AG09309 (cell line): Measurements from ENCODE around the gene PLA2G1B.
"Not testable (repeated sequence)": the region's sequence is repeated elsewhere in the genome, so short reads cannot be mapped to it uniquely, and the experiment has no call there.

Source experiments
- DNase-seq: peaks from one replicate; pipeline ENCODE4 v3.0.0-alpha.2; 2010; ENCODE audit warnings: low read depth
- H3K4me3 ChIP-seq: 2 replicates; pipeline ENCODE4 v1.5.1; 2011; ENCODE audit warnings: mild to moderate bottlenecking, low read depth, low read length, moderate library complexity; ENCODE audit not compliant: control insufficient read depth
- TF ChIP-seq, protein P1 (sequence below): IDR thresholded peaks from 2 replicates; pipeline ENCODE4 v1.5.1; 2011; ENCODE audit warnings: mild to moderate bottlenecking, low read depth, low read length, inconsistent platforms; ENCODE audit not compliant: insufficient read depth, control insufficient read depth; ENCODE audit errors: missing control alignments

Gene PLA2G1B

DNA sequence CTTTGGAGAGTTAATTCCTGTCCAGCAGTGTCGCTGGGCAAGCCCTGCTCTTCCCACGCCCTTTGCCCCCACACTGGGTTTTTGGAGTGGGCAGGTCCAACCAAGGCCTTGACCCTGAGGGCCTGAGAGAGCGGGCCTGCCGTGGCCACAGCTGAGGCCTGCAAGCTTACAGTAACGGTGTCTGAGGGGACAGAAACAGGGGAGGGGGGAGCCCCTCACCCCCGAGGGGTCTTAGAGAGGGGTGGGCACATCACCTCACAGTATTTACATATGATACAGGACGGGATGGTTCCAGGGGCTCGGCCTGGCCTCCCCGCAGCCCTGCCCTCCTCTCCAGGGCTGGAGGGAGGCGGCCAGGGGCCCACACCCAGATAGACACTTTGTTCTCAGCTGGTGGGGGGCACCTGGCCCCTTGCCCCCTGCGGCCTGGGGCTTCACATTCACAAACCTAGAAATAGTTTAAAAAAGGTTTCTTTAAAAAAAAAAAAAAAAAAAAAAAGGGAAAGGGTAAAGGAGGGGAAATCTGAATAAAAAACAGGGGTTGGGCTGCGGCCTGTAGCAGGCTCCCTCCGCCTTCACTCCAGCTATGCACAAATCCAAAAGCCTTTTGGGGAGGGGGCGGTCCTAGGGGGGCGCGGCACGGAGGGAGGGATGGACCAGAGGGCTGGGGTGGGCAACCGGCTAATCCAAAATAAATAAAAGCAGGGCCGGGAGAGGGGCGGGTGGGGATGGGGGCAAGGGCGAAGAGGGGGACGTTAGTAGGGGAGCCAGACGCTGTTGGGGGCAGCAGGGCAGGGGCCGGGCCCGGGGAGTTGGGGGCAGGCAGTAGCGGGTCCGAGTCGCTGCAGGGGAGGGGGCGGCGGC, 14.8 kb upstream of the PLA2G1B start:
- TF ChIP-seq, protein P1, sequence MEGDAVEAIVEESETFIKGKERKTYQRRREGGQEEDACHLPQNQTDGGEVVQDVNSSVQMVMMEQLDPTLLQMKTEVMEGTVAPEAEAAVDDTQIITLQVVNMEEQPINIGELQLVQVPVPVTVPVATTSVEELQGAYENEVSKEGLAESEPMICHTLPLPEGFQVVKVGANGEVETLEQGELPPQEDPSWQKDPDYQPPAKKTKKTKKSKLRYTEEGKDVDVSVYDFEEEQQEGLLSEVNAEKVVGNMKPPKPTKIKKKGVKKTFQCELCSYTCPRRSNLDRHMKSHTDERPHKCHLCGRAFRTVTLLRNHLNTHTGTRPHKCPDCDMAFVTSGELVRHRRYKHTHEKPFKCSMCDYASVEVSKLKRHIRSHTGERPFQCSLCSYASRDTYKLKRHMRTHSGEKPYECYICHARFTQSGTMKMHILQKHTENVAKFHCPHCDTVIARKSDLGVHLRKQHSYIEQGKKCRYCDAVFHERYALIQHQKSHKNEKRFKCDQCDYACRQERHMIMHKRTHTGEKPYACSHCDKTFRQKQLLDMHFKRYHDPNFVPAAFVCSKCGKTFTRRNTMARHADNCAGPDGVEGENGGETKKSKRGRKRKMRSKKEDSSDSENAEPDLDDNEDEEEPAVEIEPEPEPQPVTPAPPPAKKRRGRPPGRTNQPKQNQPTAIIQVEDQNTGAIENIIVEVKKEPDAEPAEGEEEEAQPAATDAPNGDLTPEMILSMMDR, result no peak
- no peak for DNase-seq
- H3K4me3 ChIP-seq, result no peak overlapping the region

DNA sequence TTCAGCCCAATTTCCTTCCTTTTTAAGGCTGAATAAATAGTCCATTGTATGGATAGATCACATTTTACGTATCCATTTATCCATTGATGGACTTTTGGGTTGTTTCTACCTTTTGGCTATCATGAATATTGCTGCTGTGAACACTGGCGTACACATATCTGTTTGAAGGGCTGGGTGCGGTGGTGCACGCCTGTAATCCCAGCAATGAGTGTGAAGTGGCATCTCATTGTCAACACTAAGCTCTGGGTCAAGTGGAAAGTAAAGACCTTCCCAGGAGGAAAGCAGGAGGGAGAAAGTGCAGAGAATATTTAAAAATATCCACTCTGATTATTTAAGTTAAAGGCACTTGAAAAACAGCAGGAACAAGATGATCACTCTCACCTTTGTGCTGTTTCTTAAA, 11.7 kb upstream of the PLA2G1B start:
- TF ChIP-seq, protein P1, result no peak
- no peak for DNase-seq
- no peak overlapping the region for H3K4me3 ChIP-seq

DNA sequence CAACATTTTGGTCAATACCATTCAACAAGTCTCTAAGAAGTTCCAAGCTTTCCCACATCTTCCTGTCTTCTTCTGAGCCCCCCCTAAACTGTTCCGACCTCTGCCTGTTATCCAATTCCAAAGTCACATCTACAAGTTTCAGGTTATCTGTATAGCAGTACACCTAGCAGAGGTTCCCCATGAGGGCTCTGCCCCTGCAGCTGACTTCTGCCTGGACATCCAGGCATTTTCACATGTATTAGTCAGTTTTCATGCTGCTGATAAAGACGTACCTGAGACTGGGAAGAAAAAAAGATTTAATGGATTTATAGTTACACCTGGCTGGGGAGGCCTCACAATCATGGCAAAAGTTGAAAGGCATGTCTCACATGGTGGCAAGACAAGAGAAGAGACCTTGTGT, 10.2 kb upstream of the PLA2G1B start:
- TF ChIP-seq, protein P1, result no peak
- DNase-seq, result no peak

DNA sequence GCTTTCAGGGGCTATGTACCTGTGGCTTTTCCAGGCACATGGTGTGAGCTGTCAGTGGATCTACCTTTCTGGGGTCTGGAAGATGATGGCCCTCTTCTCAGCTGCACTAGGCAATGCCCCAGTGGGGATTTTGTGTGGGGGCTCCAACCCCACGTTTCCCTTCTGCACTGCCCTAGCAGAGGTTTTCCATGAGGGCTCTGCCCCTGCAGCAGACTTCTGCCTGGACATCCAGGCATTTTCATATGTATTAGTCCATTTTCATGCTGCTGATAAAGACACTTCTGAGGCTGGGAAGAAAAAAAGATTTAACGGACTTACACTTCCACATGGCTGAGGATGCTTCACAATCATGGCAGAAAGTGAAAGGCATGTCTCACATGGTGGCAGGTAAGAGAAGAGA, 8.8 kb upstream of the PLA2G1B start:
- not testable (repeated sequence) for DNase-seq, H3K4me3 ChIP-seq

More for the DNA sequence above, 10.2 kb upstream of the PLA2G1B start:
- H3K4me3 ChIP-seq, result no peak overlapping the region

DNA sequence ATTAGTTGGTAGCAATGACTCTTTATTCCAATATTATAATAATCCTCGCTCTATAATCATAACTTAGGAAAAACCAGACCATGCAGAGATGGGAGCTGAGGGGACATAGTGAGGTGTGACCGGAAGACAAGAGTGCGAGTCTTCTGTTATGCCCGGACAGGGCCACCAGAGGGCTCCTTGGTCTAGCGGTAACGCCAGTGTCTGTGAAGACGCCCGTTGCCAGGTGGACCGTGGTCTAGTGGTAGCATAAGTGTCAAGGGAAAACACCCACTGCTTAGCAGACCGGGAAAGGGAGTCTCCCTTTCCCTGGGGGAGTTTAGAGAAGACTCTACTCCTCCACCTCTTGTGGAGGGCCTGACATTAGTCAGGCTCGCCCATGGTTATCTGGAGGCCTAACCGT, 7.9 kb upstream of the PLA2G1B start:
- DNase-seq, H3K4me3 ChIP-seq: not testable (repeated sequence)
- TF ChIP-seq, protein P1, result peak; percentile 51

DNA sequence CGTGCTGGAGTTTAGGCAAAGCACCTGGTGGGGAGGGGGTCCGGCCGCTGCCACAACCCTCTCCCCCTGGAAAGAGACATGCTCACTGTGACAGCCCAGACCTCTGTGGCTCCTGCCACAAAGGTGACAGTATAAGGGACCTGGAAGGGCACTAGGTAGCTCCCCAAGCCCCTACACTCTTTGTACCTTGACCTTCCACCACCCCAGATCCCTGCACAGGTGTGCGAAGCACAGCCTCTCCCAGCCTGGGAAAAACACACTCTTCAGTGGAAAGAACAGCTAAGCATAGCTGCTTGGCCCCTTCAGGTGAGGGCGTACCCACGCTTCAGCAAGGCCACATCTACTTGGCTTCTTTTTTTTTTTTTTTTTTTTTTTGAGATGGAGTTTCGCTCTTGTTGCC, 4.9 kb upstream of the PLA2G1B start:
- TF ChIP-seq, protein P1, result no peak
- no peak overlapping the region for H3K4me3 ChIP-seq
- DNase-seq, result no peak

DNA sequence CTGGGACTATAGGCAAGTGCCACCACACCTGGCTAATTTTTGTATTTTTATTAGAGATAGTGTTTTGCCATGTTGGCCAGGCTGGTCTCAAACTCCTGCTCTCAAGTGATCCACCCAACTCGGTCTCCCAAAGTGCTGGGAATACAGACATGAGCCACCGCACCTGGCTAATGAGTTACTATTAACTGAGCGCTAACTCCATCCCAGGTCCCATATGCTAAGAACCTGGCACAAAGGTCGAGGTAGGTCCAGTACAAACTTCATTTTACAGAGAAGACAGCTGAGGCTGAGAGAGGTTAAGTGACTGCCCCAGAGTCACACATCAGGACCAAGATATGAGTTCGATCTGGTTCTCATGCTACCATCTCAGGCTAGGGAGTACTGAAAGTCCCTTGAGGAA, 4.5 kb upstream of the PLA2G1B start:
- DNase-seq, result no peak
- H3K4me3 ChIP-seq, result no peak overlapping the region
- TF ChIP-seq, protein P1, result no peak
